Vagina (tissue), 2 donors: ENCODE measurements around the gene DTD1. TPM values are rescaled to one million over a fixed set of nuclear protein-coding genes. Genes with fewer than 3 reads are reported as not detected.

Experiments
- DNase-seq, 2 donors: peaks; one replicate each; pipeline ENCODE4 v3.0.0-alpha.2; 2017; ENCODE audit errors: extremely low spot score in 2 of 2
- H3K27ac ChIP-seq: fragments of 200-600 bp; sonication (generic); one replicate; pipeline ENCODE4 v1.5.1; 2019
- H3K27me3 ChIP-seq: fragments of 200-600 bp; sonication (generic); one replicate; pipeline ENCODE4 v1.5.1; 2019
- H3K36me3 ChIP-seq, 2 donors: fragments of 200-600 bp; sonication (generic); one replicate each; pipeline ENCODE4 v1.5.1; 2017 to 2019
- H3K4me1 ChIP-seq: fragments of 200-600 bp; sonication (generic); one replicate; pipeline ENCODE4 v1.5.1; 2019
- H3K4me3 ChIP-seq, 2 donors: fragments of 200-600 bp; sonication (generic); 1 replicate in 1 of 2; 2 replicates in 1 of 2; pipeline ENCODE4 v1.5.1; 2016 to 2019
- H3K9me3 ChIP-seq: fragments of 200-600 bp; sonication (generic); one replicate; pipeline ENCODE4 v1.5.1; 2019
- CTCF ChIP-seq, 3 experiments: fragments of 450-650 bp in 2 of 3; fragments of 200-600 bp in 1 of 3; sonication (generic) in 1 of 3; IDR thresholded peaks; one replicate each; pipeline ENCODE4 v1.5.1; 2017 to 2019; ENCODE audit warnings: antibody characterized with exemption in 3 of 3, mild to moderate bottlenecking in 2 of 3, moderate library complexity in 2 of 3
- POLR2A ChIP-seq, 2 donors: fragments of 450-650 bp; IDR thresholded peaks; one replicate each; pipeline ENCODE4 v1.6.1; 2017; ENCODE audit warnings: antibody characterized with exemption in 2 of 2, mild to moderate bottlenecking in 2 of 2, moderate library complexity in 2 of 2
- POLR2AphosphoS5 ChIP-seq, 2 donors: sonication (generic); formaldehyde crosslinking; IDR thresholded peaks; one replicate each; pipeline ENCODE4 v1.9.0; 2017; ENCODE audit warnings: antibody characterized with exemption in 2 of 2, mild to moderate bottlenecking in 2 of 2, low read depth in 1 of 2; ENCODE audit not compliant: insufficient read depth in 1 of 2
- intact Hi-C: fragments of 100-400 bp; cut with DNase I; formaldehyde crosslinking; loops from one replicate; pipeline ENCODE4 v1.15.1; 2023
- total RNA-seq: library from RNA; depleted of rRNA; stranded (reverse); fragments of >200 nt; gene quantifications from one replicate; pipeline ENCODE4 v1.2.3, GENCODE V29; 2016

DTD1 gene
- total RNA-seq, 1 donor from 2014 or later, result 24.1 TPM

DNA sequence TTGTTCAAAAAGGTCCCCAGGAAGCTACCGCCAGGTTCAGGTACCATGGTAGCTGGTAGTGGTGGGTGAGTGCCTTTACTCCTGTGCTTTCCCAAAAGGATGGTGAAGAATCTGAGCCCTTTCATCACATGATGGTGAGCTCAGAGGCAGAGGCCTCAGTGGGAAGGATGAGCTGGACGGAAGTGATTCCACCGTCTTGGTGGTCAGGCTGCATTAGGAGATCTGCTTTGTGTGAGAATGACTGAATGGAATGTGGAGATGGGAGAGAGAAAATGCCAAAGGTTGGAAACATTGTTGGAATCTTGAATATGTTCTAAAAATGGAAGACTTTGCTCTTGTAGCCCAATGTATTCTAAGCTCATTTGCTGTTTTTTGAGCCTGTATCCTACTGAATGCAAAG is 117.6 kb downstream of the DTD1 start:
- intact Hi-C loops, result no loop called here
- H3K4me1 ChIP-seq, result peaks cover 17% of the 10 kb centered on the region
- TF ChIP-seq CTCF (IDR thresholded peaks at IDR 0.05) (no peak), POLR2A (IDR thresholded peaks at IDR 0.05) (no peak), POLR2AphosphoS5 (IDR thresholded peaks at IDR 0.05; ENCODE audit: insufficient read depth in 1 of 2, low read depth in 1 of 2) (no peak)
- no peaks in the 10 kb centered on the region for H3K9me3 ChIP-seq
- no peak overlapping the region for H3K27ac ChIP-seq
- H3K4me3 ChIP-seq, result no peak overlapping the region
- no peaks in the 10 kb centered on the region for H3K27me3 ChIP-seq
- no peaks in the 10 kb centered on the region for H3K36me3 ChIP-seq
- DNase-seq, result no peak

DNA sequence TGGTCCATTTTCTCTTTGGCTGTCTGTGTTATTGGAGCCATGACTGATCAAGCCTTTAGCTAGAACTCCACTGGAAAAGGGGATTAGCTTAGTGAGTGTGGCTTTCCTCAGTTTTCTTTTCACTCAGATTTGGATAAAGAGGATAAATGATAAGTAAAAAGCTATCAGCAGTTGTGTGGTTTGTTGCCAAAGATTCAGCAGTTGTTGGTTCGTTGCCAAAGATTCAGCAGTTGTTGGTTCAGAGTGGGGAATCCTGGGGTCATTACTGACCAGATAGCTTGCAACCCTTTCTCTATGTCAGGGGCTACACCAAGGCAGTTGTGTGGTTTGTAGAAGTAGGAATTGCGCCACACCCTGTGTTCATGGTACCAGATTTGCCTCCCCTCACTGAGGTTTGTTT is 118.1 kb downstream of the DTD1 start:
- Histone ChIP-seq H3K4me1 (peaks cover 17% of the 10 kb centered on the region), H3K9me3 (no peaks in the 10 kb centered on the region), H3K27ac (no peak overlapping the region), H3K36me3 (no peaks in the 10 kb centered on the region), H3K27me3 (no peaks in the 10 kb centered on the region), H3K4me3 (no peak overlapping the region)
- no peak for DNase-seq
- TF ChIP-seq POLR2A (IDR thresholded peaks at IDR 0.05) (no peak), CTCF (IDR thresholded peaks at IDR 0.05) (no peak)
- intact Hi-C loops, result no loop called here

DNA sequence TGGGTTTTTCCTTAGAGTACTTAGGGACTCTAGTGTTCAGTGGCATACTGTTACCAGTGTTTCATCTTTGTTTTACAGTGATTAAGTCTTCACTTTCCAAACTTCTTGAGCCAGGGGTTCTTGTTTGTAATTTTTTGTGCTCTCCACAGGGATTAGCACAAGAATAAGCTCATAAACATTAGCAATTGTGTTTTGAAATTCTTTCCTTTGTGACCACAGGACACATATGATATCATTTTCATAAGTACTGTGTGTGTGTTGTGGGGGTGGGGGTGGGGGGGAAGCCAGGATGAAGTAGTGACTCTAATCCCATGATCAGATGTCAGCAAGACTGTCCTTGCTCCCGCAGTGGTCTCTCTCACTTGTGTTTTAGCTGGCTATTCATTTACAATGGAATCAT is 124.3 kb downstream of the DTD1 start:
- intact Hi-C loops, result no loop called here
- H3K36me3 ChIP-seq, result no peaks in the 10 kb centered on the region
- H3K27ac ChIP-seq, result no peak overlapping the region
- H3K9me3 ChIP-seq, result no peaks in the 10 kb centered on the region
- H3K4me1 ChIP-seq, result no peaks in the 10 kb centered on the region
- H3K27me3 ChIP-seq, result no peaks in the 10 kb centered on the region
- TF ChIP-seq POLR2AphosphoS5 (IDR thresholded peaks at IDR 0.05; ENCODE audit: insufficient read depth in 1 of 2, low read depth in 1 of 2) (no peak), CTCF (IDR thresholded peaks at IDR 0.05) (no peak), POLR2A (IDR thresholded peaks at IDR 0.05) (no peak)
- no peak for DNase-seq
- no peak overlapping the region for H3K4me3 ChIP-seq

DNA sequence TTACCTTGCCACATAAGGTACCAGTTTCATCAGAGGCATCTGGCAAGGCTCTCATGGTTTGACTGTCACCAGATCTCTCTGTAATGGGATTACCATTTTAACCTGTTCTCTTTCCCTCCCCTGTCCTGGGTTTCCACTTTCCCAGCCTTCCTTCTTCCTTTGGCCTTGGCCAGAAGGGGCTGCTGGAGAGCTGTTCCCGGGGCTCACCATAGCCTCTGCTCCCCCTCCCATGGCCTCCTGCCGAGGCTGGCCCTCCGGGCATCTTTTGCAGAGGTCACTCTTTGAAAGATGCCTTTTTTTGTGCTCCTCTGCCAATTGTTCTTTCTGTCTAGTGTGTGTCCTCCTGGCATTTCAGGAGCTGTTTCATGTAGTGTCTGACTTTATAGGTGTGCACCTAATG is 125.0 kb downstream of the DTD1 start:
- Histone ChIP-seq H3K27ac (no peak overlapping the region), H3K27me3 (no peaks in the 10 kb centered on the region), H3K9me3 (no peaks in the 10 kb centered on the region), H3K36me3 (no peaks in the 10 kb centered on the region), H3K4me3 (no peak overlapping the region), H3K4me1 (no peaks in the 10 kb centered on the region)
- no peak for DNase-seq
- intact Hi-C loops, result no loop called here
- no peak for TF ChIP-seq POLR2A (IDR thresholded peaks at IDR 0.05)
- no peak for TF ChIP-seq CTCF (IDR thresholded peaks at IDR 0.05)
- TF ChIP-seq POLR2AphosphoS5 (IDR thresholded peaks at IDR 0.05; ENCODE audit: insufficient read depth in 1 of 2, low read depth in 1 of 2), result no peak

DNA sequence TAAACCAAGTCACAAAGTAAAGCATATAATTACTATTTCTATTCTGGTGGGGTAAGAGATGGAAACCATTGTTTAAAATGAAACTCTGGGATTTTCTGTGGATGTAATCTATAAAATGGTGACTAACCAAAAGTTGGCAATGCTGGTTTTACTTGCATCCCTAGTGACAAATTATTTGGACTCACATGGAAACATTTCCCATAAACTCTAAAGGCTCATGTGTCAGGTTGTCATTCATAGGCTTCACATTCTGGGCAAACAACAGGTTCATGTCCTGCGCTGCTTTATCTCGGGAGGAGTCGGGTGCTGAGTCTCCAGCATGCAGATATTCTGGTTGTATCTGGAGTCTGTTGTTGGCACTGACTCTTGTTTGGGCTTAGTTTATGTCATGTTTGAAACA is 127.7 kb downstream of the DTD1 start:
- Histone ChIP-seq H3K27ac (no peak overlapping the region), H3K36me3 (no peaks in the 10 kb centered on the region), H3K4me3 (no peak overlapping the region), H3K27me3 (no peaks in the 10 kb centered on the region), H3K9me3 (no peaks in the 10 kb centered on the region), H3K4me1 (no peaks in the 10 kb centered on the region)
- DNase-seq, result no peak
- no peak for TF ChIP-seq CTCF (IDR thresholded peaks at IDR 0.05)
- no peak for TF ChIP-seq POLR2AphosphoS5 (IDR thresholded peaks at IDR 0.05; ENCODE audit: insufficient read depth in 1 of 2, low read depth in 1 of 2)
- no peak for TF ChIP-seq POLR2A (IDR thresholded peaks at IDR 0.05)
- intact Hi-C loops, result no loop called here
